Cardiac septum (tissue), 1 donor: ENCODE results near the gene NFE2. TPM values are rescaled to one million over a fixed set of nuclear protein-coding genes. Genes with fewer than 3 reads are reported as not detected.

Source experiments
- DNase-seq: peaks from one replicate; pipeline ENCODE4 v3.0.0-alpha.2; 2020; ENCODE audit warnings: low spot score
- intact Hi-C: fragments of 100-400 bp; cut with DNase I; formaldehyde crosslinking; loops from one replicate; pipeline ENCODE4 v1.14.0; 2022
- microRNA-seq: library from miRNA; unstranded; fragments of <30 nt; microRNA quantifications from one replicate; pipeline ENCODE4 v1.2.0, GENCODE V29; 2020
- total RNA-seq: library from RNA; stranded (reverse); fragmentation: NEBNext Ultra II Directional; extraction: Animal tissue kit (Norgen Biotek cat#: 25700); gene quantifications from one replicate; pipeline ENCODE4 v1.2.1, GENCODE V29; 2021
- donor health status: DM: no; HTN: no; CAD: no.

Gene NFE2
- total RNA-seq, 1 donor from 2014 or later, result 1.2 TPM

- DNase-seq, result no peak
- intact Hi-C loops, result no loop called here
Observed at GRCh38 chr12:54262403-54262925, 38.4 kb downstream of the NFE2 start.

GRCh38 chr12:54261815-54262402 lies 38.9 kb downstream of the NFE2 start:
- intact Hi-C loops, result no loop called here
- DNase-seq, result no peak

- intact Hi-C loops, result no loop called here
- no peak for DNase-seq
Observed at GRCh38 chr12:54259194-54260011, 41.4 kb downstream of the NFE2 start.

- DNase-seq, result no peak
- intact Hi-C loops, result no loop called here
Observed at GRCh38 chr12:54258201-54258681, 42.6 kb downstream of the NFE2 start.

- no peak for DNase-seq
- intact Hi-C loops, result no loop called here
Observed at GRCh38 chr12:54257332-54257731, 43.5 kb downstream of the NFE2 start.

GRCh38 chr12:54253240-54253639 lies 47.6 kb downstream of the NFE2 start:
- intact Hi-C loops, result no loop called here
- DNase-seq, result no peak

- intact Hi-C loops, result no loop called here
- DNase-seq, result no peak
Observed at GRCh38 chr12:54251667-54252284, 49.0 kb downstream of the NFE2 start.

- intact Hi-C loops, result no loop called here
Observed at GRCh38 chr12:54249489-54249888, 51.3 kb downstream of the NFE2 start.

GRCh38 chr12:54246011-54246641 lies 54.7 kb downstream of the NFE2 start:
- intact Hi-C loops, result no loop called here
- no peak for DNase-seq

More at GRCh38 chr12:54249489-54249888, 51.3 kb downstream of the NFE2 start:
- no peak for DNase-seq

Small RNAs within 50 kb of the gene (microRNA-seq; reads per million reads assigned to microRNA genes)
- 207 reads per million, percentile 66 among the genes with 10 or more reads in this experiment for gene MIR148B

Other genes with a start within 250 kb of the NFE2 start
- gene HOXC4, start 247.2 kb downstream of the NFE2 start, total RNA-seq, result not detected
- gene SMUG1, start 112.0 kb downstream of the NFE2 start, total RNA-seq, result 15.3 TPM
- 39.5 TPM for gene CBX5, start 20.9 kb downstream of the NFE2 start, total RNA-seq
- gene HNRNPA1, start 20.3 kb downstream of the NFE2 start, total RNA-seq, result 439 TPM
- gene COPZ1, start 24.1 kb upstream of the NFE2 start, total RNA-seq, result 106 TPM
- 0.22 TPM for gene GPR84, start 63.5 kb upstream of the NFE2 start, total RNA-seq
- gene ZNF385A, start 83.7 kb upstream of the NFE2 start, total RNA-seq, result 4.8 TPM
- gene ITGA5, start 118.3 kb upstream of the NFE2 start, total RNA-seq, result 48.2 TPM
- gene GTSF1, start 172.6 kb upstream of the NFE2 start, total RNA-seq, result not detected
- gene NCKAP1L, start 196.7 kb upstream of the NFE2 start, total RNA-seq, result 4.5 TPM
- 2.4 TPM for gene PDE1B, start 248.6 kb upstream of the NFE2 start, total RNA-seq